Stimulated activated CD8-positive, alpha-beta memory T cell treated with anti-CD3 and anti-CD28 coated beads, Interleukin-2, amount 100 ng/mL, for 1 hour (primary cell): ENCODE data around the gene NCAM2.
A peak's percentile ranks its signal among the peaks of the same experiment; 100 is the strongest.
"Not testable (repeated sequence)": the region's sequence is repeated elsewhere in the genome, so short reads cannot be mapped to it uniquely, and the experiment has no call there.

ENCODE experiments used
- DNase-seq, 2 donors: peaks; one replicate each; pipeline ENCODE4 v3.0.0-alpha.2; 2020; ENCODE audit warnings: low read depth in 2 of 2

NCAM2 gene

GRCh38 chr21:21103692-21104091, 105.5 kb downstream of the NCAM2 start:
- no peak for DNase-seq

GRCh38 chr21:21109736-21110135, 111.5 kb downstream of the NCAM2 start:
- no peak for DNase-seq

GRCh38 chr21:21111309-21111920, 113.2 kb downstream of the NCAM2 start:
- DNase-seq = no peak

GRCh38 chr21:21114461-21114860, 116.3 kb downstream of the NCAM2 start:
- no peak for DNase-seq

GRCh38 chr21:21119091-21119490, 120.9 kb downstream of the NCAM2 start:
- DNase-seq = no peak

GRCh38 chr21:21122680-21123079, 124.5 kb downstream of the NCAM2 start:
- DNase-seq = no peak

GRCh38 chr21:21132390-21132789, 134.2 kb downstream of the NCAM2 start:
- DNase-seq = no peak

- DNase-seq = no peak
Observed at GRCh38 chr21:21137986-21138385, 139.8 kb downstream of the NCAM2 start.

GRCh38 chr21:21146587-21147373, 148.6 kb downstream of the NCAM2 start:
- no peak for DNase-seq

GRCh38 chr21:21147374-21147745, 149.2 kb downstream of the NCAM2 start:
- no peak for DNase-seq

GRCh38 chr21:21148009-21148408, 149.8 kb downstream of the NCAM2 start:
- no peak for DNase-seq

- DNase-seq = no peak
Observed at GRCh38 chr21:21148514-21148913, 150.3 kb downstream of the NCAM2 start.

GRCh38 chr21:21149445-21149844, 151.2 kb downstream of the NCAM2 start:
- DNase-seq = not testable (repeated sequence)

- no peak for DNase-seq
Observed at GRCh38 chr21:21151231-21151630, 153.0 kb downstream of the NCAM2 start.

GRCh38 chr21:21156397-21156796, 158.2 kb downstream of the NCAM2 start:
- no peak for DNase-seq

- DNase-seq = no peak
Observed at GRCh38 chr21:21156957-21157356, 158.7 kb downstream of the NCAM2 start.

GRCh38 chr21:21158376-21158918, 160.2 kb downstream of the NCAM2 start:
- no peak for DNase-seq

GRCh38 chr21:21159253-21159899, 161.2 kb downstream of the NCAM2 start:
- DNase-seq = no peak

GRCh38 chr21:21162786-21163185, 164.6 kb downstream of the NCAM2 start:
- no peak for DNase-seq

- DNase-seq = peak in 1 of 2 donors; percentile 2
Observed at GRCh38 chr21:21163904-21164303, 165.7 kb downstream of the NCAM2 start.

GRCh38 chr21:21165063-21165645, 166.9 kb downstream of the NCAM2 start:
- DNase-seq = no peak

GRCh38 chr21:21174676-21175075, 176.5 kb downstream of the NCAM2 start:
- no peak for DNase-seq
